ENCODE data around the gene EMP1.

The EMP1 gene

DNA sequence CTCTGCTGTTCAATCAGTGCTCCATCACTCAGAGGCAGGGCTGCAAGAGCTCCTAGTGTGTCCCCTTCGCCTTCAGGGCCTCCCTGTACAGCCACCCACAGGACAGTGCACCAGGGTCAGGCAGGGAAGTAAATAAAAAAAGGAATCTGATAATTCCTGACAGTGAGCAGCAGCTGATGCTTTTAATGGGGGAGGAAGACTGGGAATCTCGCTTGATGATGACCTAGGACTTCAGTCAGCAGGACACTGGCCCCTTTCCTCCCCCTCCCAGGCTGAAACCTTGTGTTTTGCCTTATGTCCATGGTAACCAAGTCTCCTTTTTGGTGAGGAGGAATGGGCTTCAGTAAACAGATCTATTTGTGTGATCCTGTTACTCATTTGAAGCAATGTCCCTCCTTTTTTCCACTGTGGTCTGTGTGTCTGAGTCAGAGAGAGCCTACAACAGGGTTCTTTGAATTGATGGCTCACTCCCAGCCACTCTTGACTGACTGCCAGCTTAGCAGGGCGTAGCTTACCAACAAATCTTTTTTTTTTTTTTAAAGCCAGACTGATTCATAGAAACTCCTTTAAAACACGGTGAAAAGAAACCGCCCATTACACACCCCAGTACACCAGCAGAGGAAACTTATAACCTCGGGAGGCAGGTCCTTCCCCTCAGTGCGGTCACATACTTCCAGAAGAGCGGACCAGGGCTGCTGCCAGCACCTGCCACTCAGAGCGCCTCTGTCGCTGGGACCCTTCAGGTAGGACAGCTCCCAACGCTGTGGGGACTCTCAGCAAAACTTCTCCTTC lies at the start of gene EMP1:
EMP1 (plus strand) TSS at position 597 of the 792 bp plus-strand sequence. CDS start 14,785 bp downstream, outside the sequence.
- DNase-seq: peak; percentile 80

- DNase-seq: no peak
These were observed 48.6 kb upstream of the EMP1 start for GRCh38 chr12:13147688-13148484.

DNA sequence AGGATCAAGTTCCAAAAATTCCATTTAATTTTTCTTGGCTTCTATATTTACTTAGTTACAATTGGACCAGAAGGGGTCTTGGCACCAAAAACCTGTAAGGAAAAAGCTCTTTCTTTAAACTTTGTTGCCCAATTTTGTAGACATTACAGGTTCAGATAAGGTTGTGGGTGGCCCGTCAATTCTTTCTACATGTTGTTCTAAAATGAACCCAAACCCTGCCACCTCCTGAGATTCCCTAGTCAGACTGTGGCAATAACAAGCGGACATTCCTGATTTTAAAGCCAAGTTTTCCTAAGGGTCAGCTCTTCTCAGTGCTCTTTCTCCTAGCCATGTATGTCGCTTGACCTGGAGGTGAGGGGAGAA lies 48.1 kb upstream of the EMP1 start:
- no peak for DNase-seq

GRCh38 chr12:13149411-13149810 lies 47.1 kb upstream of the EMP1 start:
- DNase-seq: no peak

DNA sequence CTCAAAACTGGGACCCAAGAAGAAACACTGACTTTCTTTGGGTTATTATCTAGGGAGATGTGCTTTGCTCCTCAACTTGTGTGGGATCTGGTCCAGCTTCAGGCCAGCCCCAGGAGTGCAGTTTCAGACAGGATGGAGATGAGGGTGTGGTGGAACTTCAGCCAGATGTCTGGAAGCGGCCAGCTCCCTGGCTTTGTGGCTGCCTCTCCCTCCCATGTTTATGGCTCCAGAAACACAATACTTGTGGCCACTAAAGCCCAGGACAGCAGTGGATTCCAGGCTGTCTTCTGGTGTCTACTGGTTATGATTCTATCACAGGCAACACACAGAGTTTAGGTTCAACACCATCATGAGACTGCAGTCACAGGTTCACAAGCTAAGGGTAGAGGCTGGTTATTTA lies 44.2 kb upstream of the EMP1 start:
- no peak for DNase-seq

GRCh38 chr12:13152756-13153155 lies 43.8 kb upstream of the EMP1 start:
- DNase-seq: peak in 1 of 2 donors; percentile 16

DNA sequence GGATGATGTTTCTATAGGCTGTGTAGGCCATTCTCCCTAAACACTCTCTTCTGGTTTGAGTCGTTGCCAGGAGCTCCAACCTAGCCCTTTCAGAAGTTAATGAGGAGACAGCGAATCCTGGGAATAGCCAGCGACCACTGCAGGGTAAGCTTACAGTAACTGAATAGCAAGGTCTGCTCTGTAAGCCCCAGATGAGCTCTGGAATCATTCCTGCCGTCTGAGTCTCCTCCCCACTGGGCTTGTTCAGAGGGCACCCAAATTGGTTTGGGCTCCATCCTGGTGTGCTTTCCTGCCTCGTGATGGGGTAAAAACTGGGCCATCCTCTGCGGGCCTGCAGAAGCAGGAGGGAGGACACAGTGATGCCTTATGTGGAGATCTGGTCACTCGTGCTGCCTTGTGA lies 43.3 kb upstream of the EMP1 start:
- no peak for DNase-seq

GRCh38 chr12:13154027-13154538 lies 42.4 kb upstream of the EMP1 start:
- DNase-seq: peak; percentile 83

DNA sequence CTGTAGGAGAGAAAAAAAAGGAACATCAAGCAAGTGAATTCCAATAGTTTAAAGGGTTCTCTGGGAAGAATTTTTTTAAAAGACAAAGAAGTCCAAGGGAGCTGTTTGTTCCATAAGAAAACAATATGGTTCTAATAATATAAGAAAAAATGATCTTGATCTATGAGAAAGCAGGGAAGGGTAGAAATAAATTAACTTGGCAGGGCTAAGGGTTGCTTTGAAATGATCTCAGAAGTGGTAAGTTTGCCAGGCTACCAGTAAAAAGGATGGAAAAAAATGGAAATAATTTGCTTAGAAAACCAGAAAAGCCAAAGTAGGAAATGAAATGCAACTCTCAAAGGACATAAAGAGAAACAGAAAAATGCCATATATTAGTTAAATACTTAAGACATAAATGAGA lies 41.7 kb upstream of the EMP1 start:
- no peak for DNase-seq

DNA sequence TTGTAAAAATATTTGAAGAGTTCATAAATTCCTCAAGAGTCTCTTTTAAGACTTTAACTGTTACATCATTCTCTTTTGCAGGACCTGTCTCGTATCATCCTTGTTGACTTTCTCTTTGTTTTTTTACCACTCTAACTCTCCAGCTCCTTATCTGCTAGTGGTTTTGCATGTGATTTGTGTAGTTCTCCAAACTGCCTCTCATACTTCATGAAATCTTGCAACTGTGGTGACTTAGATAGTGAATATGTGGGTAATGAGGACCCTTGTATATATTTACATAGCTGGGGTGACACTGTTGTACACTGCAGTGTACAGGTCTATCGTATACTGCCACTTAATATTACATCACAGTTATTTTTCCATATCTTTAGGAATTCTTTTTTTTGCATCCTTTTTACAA lies 40.2 kb upstream of the EMP1 start:
- DNase-seq: no peak

- no peak for DNase-seq
These were observed 35.4 kb upstream of the EMP1 start for GRCh38 chr12:13161172-13161571.

DNA sequence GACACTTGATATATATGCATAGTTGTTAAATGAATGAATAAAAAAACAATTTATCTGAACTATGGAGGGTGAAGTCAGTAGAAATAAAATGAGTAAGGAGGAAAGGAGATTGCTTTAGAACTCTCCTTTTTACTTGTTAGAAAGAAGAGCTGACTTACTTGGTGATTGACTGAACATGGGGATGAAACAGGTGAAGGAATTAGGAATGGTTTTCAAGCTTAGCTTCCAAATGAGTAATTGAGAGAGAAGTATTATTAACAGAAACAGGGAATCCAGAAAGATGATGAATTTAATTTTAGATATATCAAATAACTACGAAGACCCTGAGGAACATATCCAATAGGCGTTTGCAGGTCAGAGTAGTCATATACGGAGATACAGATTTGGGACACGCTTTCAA lies 33.6 kb upstream of the EMP1 start:
- DNase-seq: no peak

DNA sequence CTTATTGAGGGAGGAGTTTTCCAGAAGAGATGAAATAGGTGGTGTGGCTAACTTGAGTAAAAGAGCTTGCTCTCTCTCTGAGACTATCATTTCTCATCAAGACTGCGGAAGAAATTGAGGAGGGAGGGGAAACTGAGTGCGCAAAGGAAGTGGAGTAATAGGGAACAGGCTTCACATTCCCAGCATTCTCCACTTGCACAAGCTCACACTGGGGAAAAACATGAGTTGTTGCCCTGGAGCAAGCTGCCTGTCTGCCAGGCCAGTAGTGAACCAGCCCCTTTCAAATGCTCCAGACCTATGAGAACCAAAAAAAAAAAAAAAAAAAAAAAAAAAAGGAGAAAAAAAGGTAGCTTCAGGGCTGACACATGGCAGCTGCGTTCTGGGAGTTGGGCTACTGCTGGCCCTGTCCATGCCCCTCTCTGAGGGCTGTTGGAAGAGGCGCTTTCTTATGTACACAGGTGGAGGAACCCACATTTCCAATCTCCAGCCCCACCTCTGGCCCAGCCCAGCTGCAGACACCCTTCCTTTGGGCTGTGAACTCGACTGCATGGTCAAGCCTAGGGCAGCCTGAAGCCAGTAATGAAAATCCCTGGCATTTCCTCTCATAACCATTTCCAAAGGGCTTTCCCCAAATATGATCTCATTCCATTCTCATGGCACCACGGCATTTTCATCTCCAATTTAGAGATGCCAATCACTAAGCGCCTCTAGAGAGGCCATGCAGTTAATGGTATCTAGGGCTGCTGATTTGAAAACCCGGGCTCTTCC lies 32.5 kb upstream of the EMP1 start:
- no peak for DNase-seq

DNA sequence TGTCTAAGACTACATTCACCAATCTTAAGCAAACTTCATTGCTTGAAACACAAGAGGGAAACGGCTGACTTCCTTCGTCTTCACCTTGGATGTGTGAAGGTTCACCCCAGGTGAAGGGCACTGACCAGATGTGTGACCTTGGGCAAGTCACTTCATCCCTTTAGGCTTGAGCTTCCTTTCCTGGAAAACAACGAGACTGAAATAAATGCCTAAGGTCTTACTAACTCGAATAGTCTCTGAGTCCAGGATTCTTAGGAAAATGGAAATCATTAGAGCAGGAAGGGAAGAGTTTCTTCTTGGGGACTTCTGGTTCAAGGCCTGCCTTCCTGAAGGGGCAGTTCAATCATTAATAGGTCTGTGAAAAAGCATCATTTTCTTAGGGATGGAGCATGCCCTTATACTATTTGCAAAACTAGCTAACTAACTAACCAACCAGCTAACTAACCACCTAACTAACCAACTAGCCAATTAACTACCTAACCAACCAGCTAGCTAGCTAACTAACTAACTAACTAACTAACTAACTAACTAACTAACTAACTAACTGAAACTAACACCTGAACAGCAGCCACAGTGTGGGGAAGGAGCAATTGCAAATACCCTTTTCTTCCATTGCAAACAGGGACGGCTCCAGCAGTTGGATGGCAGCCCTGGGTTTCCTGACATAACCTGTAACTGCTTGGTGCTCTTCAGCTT lies 31.5 kb upstream of the EMP1 start:
- DNase-seq: no peak

DNA sequence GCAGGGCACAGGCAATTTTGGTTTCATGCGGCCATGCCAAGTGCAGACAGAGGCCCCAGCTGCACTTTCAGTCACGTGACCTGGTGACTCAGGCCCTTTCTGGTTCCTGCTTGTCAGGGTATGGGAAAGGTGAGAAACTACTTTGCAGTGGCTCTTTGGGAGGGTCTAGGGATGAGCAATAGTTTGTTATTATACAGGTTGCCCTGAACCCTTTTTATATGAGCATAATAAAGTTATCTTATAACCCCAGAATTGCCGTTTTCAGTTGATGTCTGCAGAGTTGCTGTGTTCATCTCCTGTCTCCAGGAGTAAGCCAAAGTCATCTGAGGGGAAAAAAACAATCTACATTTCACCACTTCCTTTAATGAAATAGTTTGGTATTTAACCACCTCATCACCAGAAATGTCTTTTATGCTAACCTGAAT lies 30.9 kb upstream of the EMP1 start:
- peak; percentile 42 to 47 for DNase-seq

DNA sequence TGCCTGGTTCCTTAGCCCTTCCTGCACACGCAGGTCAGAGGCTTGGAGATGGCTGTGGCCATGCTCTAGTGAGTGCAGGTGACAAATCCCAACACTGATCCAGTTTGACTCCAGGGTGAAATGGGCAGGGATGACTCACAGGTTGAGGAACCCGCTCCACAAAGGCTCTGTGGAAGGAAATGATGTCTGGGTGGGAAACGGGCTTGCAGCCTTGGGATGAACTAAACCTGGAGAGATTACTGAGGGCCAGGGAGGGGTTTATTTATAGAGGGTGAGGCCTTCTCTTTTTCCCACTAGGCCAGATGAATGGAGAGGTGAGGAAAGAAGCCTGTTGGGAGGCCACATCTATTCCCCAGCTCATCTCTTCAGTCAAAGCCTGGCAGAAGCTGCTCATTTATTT lies 29.3 kb upstream of the EMP1 start:
- DNase-seq: no peak

GRCh38 chr12:13167906-13168305 lies 28.6 kb upstream of the EMP1 start:
- no peak for DNase-seq

- DNase-seq: peak; percentile 24 to 25
These were observed 27.3 kb upstream of the EMP1 start for GRCh38 chr12:13169272-13169671.

- no peak for DNase-seq
These were observed 25.5 kb upstream of the EMP1 start for GRCh38 chr12:13170892-13171490.

DNA sequence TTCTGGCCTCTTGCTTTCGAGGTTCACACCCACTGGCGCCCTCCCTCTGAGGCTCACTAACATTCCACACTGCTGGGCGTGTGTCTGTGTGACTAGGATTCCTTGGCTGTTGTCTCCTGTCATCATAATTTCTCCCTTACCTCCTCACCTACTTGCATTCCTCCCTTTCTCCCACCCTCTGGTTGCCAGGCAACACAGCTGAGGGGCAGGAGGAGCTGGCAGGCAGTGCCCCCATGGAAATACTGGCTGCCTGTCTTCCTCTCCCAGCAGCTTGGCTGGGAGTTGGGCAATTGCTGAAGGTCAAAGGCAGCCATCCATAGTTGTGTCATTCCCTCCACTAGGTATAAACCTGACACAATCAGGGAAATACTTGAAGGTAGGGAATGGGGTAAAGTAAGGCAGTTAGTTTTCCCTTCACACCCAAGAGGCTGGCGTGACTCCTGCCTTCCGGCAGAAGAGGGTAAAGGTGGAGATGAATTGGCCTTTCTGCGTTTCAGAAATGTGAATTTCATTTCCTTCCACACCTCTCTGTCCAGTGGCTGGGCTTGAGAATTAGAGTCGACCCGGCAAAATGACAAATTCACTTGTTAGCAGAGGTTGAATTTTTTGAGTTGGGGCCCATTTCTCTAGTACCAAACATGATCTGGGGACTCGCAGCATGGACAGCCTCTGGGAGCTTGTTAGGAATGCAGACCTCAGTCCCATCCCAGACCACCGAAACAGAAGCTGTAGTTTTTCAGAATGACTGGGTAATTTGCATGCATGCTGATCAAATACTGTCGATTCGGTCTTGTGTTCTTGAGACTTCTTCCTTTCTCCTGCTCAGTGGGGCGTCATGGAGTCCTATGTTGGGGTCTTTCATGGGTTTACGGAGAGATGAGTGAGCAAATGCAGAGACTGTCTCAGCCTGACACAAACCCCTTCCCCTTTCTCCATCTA lies 24.3 kb upstream of the EMP1 start:
- DNase-seq: no peak
